ENCODE results near the gene RPS6KA5.

DNA sequence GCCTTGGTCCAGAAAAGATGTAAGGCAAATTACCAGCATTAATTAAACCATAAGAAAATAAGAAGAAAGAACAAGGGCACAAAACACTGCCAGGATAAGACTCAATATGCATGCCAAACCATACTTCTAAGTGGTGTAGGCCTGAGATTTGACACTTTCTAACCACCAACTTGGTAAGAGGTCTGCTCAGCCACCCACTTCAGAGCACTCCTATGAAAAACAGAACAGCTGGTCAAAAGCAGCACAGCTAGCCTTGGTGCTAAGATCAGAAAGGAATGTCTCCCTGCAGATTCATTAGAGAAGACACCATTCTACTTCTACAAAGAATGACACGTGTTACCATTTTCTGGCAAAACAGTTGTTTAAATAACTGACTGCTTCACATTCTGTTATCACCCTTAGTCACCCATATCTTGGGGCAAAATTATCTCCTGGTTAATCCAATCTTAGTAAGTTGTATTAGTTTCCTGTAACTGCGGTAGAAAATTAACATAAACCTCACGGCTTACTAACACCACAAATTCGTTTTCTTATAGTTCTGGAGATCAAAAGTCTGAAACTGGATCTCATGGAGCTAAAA is 13.2 kb downstream of the RPS6KA5 start:
- TF ChIP-seq POLR2AphosphoS5 (IDR thresholded peaks at IDR 0.05) (no peak), POLR2A (IDR thresholded peaks at IDR 0.05) (no peak), EP300 (IDR thresholded peaks at IDR 0.05) (no peak)
- TF ChIP-seq, protein P1, sequence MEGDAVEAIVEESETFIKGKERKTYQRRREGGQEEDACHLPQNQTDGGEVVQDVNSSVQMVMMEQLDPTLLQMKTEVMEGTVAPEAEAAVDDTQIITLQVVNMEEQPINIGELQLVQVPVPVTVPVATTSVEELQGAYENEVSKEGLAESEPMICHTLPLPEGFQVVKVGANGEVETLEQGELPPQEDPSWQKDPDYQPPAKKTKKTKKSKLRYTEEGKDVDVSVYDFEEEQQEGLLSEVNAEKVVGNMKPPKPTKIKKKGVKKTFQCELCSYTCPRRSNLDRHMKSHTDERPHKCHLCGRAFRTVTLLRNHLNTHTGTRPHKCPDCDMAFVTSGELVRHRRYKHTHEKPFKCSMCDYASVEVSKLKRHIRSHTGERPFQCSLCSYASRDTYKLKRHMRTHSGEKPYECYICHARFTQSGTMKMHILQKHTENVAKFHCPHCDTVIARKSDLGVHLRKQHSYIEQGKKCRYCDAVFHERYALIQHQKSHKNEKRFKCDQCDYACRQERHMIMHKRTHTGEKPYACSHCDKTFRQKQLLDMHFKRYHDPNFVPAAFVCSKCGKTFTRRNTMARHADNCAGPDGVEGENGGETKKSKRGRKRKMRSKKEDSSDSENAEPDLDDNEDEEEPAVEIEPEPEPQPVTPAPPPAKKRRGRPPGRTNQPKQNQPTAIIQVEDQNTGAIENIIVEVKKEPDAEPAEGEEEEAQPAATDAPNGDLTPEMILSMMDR (IDR thresholded peaks at IDR 0.05) = no peak

All from stomach (tissue), 4 donors.